ENCODE results near the gene SORCS3. TPM values are rescaled to one million over a fixed set of nuclear protein-coding genes. Genes with fewer than 3 reads are reported as not detected.

SORCS3 gene
- total RNA-seq, 1 donor from 2014 or later: 1.00 TPM

- H3K27ac Mint-ChIP-seq (ENCODE audit: unreplicated experiment): no peak overlapping the region
- peak; percentile 93 for DNase-seq (ENCODE audit: low read depth)
- H3K4me2 ChIP-seq (ENCODE audit: low read length): peak overlapping the region; percentile 66
Observed at GRCh38 chr10:105149371-105149891, 508.3 kb downstream of the SORCS3 start.

DNA sequence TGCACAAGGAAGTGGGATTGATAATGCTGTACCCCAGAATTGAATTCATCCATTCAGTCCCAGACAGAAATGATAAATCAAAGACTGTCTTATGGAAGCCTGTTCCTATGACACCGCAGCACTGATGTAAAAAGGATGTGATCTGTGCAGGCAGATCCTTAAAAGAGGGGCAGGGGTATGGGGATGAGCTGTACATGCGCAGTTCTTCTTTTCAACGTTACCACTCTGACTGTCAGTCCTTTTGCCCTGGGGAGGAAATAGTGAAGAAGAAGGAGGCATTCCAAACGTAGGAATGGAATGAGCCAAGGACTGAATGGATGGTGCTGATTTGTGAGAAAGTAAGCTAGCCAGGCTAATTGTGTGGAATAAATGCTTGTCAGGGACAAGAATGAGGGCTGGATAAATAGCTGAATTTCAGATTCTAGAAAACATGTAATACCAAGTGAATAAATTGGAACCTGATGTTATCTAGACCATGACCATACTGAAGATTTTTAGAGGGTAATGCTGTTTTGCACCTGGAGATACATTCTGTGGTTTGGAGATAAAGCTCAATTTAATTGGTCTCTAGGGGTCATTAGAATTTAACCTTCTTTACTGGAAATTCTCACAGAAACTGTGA is 509.3 kb downstream of the SORCS3 start:
- H3K36me3 Mint-ChIP-seq (ENCODE audit: low read depth, unreplicated experiment): no peaks in the 10 kb centered on the region
- H3K27me3 ChIP-seq (ENCODE audit: insufficient read depth, low read length): no peaks in the 10 kb centered on the region
- H3K36me3 ChIP-seq (ENCODE audit: insufficient read depth, low read length): no peaks in the 10 kb centered on the region
- no peak overlapping the region for H3K4me3 Mint-ChIP-seq (ENCODE audit: unreplicated experiment)
- FAIRE-seq: no peak
- peaks cover 22% of the 10 kb centered on the region for H3K4me1 ChIP-seq (ENCODE audit: insufficient read depth, low read length)
- H3K27me3 Mint-ChIP-seq (ENCODE audit: low read depth, unreplicated experiment): peaks cover 4% of the 10 kb centered on the region
- no peaks in the 10 kb centered on the region for H3K9me3 Mint-ChIP-seq (ENCODE audit: unreplicated experiment)
- peak overlapping the region; percentile 66 for H3K4me2 ChIP-seq (ENCODE audit: low read length)
- H3K9ac ChIP-seq (ENCODE audit: low read length): no peak overlapping the region
- H3K79me2 ChIP-seq (ENCODE audit: insufficient read depth, low read length): no peaks in the 10 kb centered on the region
- no peak overlapping the region for H3K4me3 ChIP-seq (ENCODE audit: insufficient read depth, low read depth, low read length)
- TF ChIP-seq, protein P1, sequence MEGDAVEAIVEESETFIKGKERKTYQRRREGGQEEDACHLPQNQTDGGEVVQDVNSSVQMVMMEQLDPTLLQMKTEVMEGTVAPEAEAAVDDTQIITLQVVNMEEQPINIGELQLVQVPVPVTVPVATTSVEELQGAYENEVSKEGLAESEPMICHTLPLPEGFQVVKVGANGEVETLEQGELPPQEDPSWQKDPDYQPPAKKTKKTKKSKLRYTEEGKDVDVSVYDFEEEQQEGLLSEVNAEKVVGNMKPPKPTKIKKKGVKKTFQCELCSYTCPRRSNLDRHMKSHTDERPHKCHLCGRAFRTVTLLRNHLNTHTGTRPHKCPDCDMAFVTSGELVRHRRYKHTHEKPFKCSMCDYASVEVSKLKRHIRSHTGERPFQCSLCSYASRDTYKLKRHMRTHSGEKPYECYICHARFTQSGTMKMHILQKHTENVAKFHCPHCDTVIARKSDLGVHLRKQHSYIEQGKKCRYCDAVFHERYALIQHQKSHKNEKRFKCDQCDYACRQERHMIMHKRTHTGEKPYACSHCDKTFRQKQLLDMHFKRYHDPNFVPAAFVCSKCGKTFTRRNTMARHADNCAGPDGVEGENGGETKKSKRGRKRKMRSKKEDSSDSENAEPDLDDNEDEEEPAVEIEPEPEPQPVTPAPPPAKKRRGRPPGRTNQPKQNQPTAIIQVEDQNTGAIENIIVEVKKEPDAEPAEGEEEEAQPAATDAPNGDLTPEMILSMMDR (IDR thresholded peaks at IDR 0.05; ENCODE audit: insufficient read depth, low read depth, low read length): no peak
- TF ChIP-seq EZH2 (IDR thresholded peaks at IDR 0.05; ENCODE audit: insufficient read depth, low read length): no peak
- no peaks in the 10 kb centered on the region for H3K9me3 ChIP-seq (ENCODE audit: insufficient read depth, low read depth, low read length)
- peak overlapping the region; percentile 5 for H3K27ac Mint-ChIP-seq (ENCODE audit: unreplicated experiment)
- DNase-seq (ENCODE audit: low read depth): peak; percentile 90
- H3K4me1 Mint-ChIP-seq (ENCODE audit: low read depth, unreplicated experiment): peaks cover 17% of the 10 kb centered on the region
- H2AFZ ChIP-seq (ENCODE audit: low read depth, low read length): no peak overlapping the region
- peak overlapping the region; percentile 67 for H3K27ac ChIP-seq (ENCODE audit: low read depth, low read length)
- no peaks in the 10 kb centered on the region for H4K20me1 ChIP-seq (ENCODE audit: insufficient read depth, low read length)

More at GRCh38 chr10:105149371-105149891, 508.3 kb downstream of the SORCS3 start:
- FAIRE-seq: peak; percentile 55
- Mint-ChIP-seq H3K27me3 (ENCODE audit: low read depth, unreplicated experiment) (peaks cover 1% of the 10 kb centered on the region), H3K9me3 (ENCODE audit: unreplicated experiment) (no peaks in the 10 kb centered on the region), H3K36me3 (ENCODE audit: low read depth, unreplicated experiment) (no peaks in the 10 kb centered on the region), H3K4me1 (ENCODE audit: low read depth, unreplicated experiment) (peaks cover 17% of the 10 kb centered on the region), H3K4me3 (ENCODE audit: unreplicated experiment) (no peak overlapping the region)
- TF ChIP-seq, protein P1 (IDR thresholded peaks at IDR 0.05; ENCODE audit: insufficient read depth, low read depth, low read length): no peak
- no peak for TF ChIP-seq EZH2 (IDR thresholded peaks at IDR 0.05; ENCODE audit: insufficient read depth, low read length)
- Histone ChIP-seq H4K20me1 (ENCODE audit: insufficient read depth, low read length) (no peaks in the 10 kb centered on the region), H3K9me3 (ENCODE audit: insufficient read depth, low read depth, low read length) (no peaks in the 10 kb centered on the region), H3K27ac (ENCODE audit: low read depth, low read length) (peak overlapping the region; percentile 67), H3K4me3 (ENCODE audit: insufficient read depth, low read depth, low read length) (no peak overlapping the region), H3K79me2 (ENCODE audit: insufficient read depth, low read length) (no peaks in the 10 kb centered on the region), H2AFZ (ENCODE audit: low read depth, low read length) (no peak overlapping the region), H3K9ac (ENCODE audit: low read length) (peak overlapping the region; percentile 36), H3K36me3 (ENCODE audit: insufficient read depth, low read length) (no peaks in the 10 kb centered on the region), H3K27me3 (ENCODE audit: insufficient read depth, low read length) (no peaks in the 10 kb centered on the region), H3K4me1 (ENCODE audit: insufficient read depth, low read length) (peaks cover 22% of the 10 kb centered on the region)

- TF ChIP-seq, protein P1 (IDR thresholded peaks at IDR 0.05; ENCODE audit: insufficient read depth, low read depth, low read length): no peak
- no peak for TF ChIP-seq EZH2 (IDR thresholded peaks at IDR 0.05; ENCODE audit: insufficient read depth, low read length)
- no peak for FAIRE-seq
- H3K27me3 ChIP-seq (ENCODE audit: insufficient read depth, low read length): no peaks in the 10 kb centered on the region
Observed at GRCh38 chr10:105154736-105155135, 513.6 kb downstream of the SORCS3 start.

More at GRCh38 chr10:105154736-105155135, 513.6 kb downstream of the SORCS3 start:
- Histone ChIP-seq H4K20me1 (ENCODE audit: insufficient read depth, low read length) (no peaks in the 10 kb centered on the region), H3K36me3 (ENCODE audit: insufficient read depth, low read length) (no peaks in the 10 kb centered on the region), H3K27ac (ENCODE audit: low read depth, low read length) (no peak overlapping the region), H3K4me2 (ENCODE audit: low read length) (no peak overlapping the region), H3K4me1 (ENCODE audit: insufficient read depth, low read length) (peaks cover 6% of the 10 kb centered on the region), H3K9me3 (ENCODE audit: insufficient read depth, low read depth, low read length) (no peaks in the 10 kb centered on the region), H2AFZ (ENCODE audit: low read depth, low read length) (no peak overlapping the region), H3K4me3 (ENCODE audit: insufficient read depth, low read depth, low read length) (no peak overlapping the region), H3K79me2 (ENCODE audit: insufficient read depth, low read length) (no peaks in the 10 kb centered on the region), H3K9ac (ENCODE audit: low read length) (no peak overlapping the region)
- Mint-ChIP-seq H3K27ac (ENCODE audit: unreplicated experiment) (no peak overlapping the region), H3K27me3 (ENCODE audit: low read depth, unreplicated experiment) (peaks cover 8% of the 10 kb centered on the region), H3K4me3 (ENCODE audit: unreplicated experiment) (no peak overlapping the region), H3K36me3 (ENCODE audit: low read depth, unreplicated experiment) (no peaks in the 10 kb centered on the region), H3K4me1 (ENCODE audit: low read depth, unreplicated experiment) (peaks cover 8% of the 10 kb centered on the region), H3K9me3 (ENCODE audit: unreplicated experiment) (no peaks in the 10 kb centered on the region)
- DNase-seq (ENCODE audit: low read depth): no peak
